NCI-H69 (cell line): ENCODE results near the gene IFNA13.
A peak's percentile ranks its signal among the peaks of the same experiment; 100 is the strongest.
"Not testable (repeated sequence)": the region's sequence is repeated elsewhere in the genome, so short reads cannot be mapped to it uniquely, and the experiment has no call there.

Experiments
- DNase-seq: peaks from one replicate; lab custom pipeline; 2025; lab: John Stamatoyannopoulos, UW

The IFNA13 gene

DNA sequence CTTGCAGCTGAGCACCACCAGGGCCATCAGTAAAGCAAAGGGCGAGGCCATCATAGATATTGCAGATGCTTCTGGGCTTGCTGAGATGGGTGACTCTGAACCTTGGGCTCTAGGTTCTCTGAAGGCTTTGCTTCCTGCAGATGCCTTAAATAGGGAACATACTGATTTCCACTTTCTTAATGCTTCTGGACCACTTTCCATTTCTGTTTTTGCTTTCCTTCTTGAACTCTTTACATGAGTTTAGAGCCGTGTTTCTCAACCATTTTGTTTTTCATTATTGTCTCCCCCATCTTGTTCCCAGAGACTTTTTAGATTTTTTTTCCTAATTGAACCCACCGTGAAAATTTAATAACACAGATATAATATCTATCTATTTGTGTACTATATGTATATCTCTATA lies at the start of gene IFNA13:
Gene IFNA13 (minus strand): TSS at position 101 of the 400 bp plus-strand sequence. CDS start 47 bp downstream, at position 54.
- no peak for DNase-seq

DNA sequence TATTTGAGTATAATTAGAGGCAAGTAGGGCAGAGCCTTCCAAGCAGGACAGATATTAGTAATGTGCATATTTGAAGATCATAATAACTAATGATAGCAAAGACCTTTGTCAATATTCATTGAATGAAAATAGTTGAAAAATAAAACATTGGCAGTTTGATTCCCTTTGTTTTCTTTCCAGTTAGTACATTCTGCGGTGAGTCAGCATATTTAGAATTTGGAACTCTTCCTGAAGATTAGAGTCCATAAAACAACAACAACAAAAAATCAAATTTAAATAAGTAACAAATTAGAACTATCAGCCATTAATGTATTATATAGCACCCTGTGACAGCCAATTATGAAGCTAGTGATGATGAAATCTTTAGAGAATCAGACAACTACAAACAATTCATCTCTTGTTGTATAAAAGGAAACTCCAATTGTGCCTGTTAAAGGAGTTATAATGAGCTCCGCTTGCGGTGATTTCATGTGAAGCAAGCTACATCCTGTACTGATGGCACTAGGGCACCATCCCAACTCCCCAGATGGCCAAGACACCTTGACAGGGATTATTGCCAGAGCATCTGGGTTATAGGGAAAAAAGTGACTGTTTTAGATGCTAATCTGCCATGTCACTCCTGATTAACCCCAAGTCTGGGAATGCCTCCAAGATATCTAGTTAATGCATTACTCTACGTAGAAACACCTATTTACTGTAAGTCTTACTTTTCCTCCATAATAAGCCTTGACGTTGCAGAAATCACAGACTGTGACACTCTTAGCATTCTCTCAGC lies 47.8 kb upstream of the IFNA13 start:
- no peak for DNase-seq

DNA sequence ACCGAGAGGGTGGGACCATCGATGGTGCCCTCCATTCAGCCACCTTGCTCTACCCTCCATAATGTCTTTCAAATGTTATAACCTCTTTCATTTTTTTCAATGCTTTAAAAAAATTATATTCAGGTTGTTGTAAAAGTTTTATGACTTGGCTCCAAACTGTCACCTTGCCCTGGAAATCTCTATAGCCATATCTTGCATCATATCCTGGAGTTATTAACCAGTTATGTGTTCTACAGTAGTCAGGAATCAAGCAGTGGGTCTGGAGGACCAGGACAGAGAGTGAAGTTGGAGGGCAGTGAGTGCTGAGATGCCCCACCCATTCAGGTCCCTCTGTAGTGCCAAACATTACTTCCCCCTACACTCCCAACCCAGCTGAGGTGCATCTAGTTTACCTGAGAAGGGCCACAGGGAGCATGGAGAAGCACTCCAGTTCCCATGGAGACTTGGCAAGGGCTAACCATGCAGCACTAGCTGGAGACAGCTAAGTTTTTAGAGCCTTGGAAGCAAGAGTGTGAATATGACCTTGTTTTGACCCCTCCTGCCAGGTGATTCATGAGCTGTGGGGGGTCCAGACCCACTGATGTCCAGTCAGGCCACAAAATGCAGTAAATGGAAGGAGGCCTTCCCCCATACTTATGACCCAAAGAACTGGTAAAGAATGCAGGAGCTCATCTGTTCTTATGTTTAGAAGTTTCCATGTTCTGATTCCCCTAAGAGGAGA lies 46.5 kb upstream of the IFNA13 start:
- DNase-seq, result no peak

DNA sequence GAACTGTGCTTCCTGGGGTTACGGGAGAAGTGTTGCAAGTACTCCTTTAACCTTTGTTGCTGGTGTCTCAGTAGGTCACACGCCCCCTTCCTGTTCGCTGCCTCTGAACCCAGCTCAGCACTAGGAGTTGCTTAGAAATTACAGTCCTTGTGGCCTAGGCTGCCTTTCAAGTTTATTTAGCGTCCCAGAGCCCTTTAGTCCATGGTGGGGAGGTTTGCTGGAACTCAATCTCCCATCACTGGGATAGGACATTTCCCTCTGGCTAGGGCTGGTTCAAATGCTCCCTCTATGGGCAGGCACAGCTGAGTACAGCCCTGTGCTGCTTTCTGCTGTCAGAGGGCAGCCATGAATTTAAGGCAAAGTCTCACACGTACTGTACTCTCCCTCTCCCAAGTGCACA lies 45.8 kb upstream of the IFNA13 start:
- peak; percentile 11 for DNase-seq

DNA sequence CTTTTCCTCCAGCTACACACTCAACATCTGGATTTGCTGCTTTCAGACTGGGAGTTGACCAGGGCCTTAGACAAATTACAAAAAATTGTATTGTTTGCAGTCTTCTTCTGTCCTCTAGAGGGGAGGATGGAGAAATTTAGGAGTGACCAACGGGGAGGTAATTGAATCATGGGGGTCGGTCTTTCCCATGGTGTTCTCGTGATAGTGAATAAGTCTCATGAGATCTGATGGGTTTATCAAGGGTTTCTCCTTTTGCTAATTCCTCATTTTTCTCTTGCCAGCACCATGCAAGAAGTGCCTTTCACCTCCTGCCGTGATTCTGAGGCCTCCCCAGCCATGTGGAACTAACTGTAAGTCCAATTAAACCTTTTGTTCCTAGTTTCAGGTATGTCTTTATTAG lies 45.3 kb upstream of the IFNA13 start:
- no peak for DNase-seq

DNA sequence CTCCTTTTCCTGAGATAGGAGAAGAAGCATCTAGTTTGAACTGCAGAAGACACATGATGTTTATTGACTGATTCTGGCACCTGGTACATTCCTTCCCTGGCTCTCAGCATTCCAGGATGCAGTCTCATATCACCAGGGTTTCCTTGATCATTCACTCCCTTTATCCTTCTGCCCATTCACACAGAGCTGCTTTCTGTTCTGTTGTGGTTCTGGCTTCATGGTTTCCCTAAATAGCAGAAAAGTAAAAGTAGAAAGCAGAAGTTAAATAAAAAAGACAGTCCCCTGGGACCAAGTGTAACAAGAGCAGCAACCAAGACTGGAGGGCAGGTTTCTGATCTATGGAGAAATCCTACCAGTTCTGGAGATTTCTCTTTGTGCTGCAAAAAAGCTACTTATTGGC lies 44.2 kb upstream of the IFNA13 start:
- no peak for DNase-seq

DNA sequence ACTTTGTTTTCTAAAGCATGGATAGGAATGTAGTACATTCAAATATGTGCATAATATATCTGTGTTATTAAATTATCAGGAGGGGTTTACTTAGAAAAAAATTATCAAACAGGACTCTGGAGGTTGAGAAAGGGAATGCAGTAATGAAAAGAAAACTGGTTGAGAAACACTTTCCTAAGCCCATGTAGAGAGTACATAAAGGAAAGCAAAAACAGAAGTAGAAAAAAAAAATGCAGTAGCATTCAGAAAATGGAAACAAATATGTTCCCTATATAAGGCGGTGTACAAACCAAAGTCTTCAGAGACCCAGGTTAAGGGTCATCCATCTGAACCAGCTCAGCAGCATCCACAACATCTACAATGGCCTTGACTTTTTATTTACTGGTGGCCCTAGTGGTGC lies 41.0 kb upstream of the IFNA13 start, which contains the start of gene IFNA8:
Gene IFNA8 (plus strand): TSS at position 301 of the 400 bp plus-strand sequence. CDS start 60 bp downstream, at position 361.
- no peak for DNase-seq

DNA sequence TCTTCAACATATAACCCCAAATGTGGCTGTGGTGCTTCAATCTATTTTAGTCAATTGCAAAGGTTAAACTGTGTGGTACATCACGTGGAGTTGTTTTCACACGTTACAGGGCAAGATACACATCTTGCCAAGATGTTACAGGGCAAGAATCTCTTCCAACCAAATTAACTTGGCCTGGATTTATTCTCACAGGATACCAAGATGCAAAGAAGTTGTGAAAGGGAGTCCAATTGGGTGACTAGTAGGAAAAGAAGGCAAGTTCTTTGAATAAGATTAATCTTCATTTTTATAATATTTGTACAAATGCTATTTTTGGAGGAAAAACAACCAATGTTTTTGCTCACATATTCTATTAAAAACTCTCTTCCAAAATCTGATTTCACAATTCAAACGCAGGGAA lies 36.3 kb upstream of the IFNA13 start:
- DNase-seq, result no peak

DNA sequence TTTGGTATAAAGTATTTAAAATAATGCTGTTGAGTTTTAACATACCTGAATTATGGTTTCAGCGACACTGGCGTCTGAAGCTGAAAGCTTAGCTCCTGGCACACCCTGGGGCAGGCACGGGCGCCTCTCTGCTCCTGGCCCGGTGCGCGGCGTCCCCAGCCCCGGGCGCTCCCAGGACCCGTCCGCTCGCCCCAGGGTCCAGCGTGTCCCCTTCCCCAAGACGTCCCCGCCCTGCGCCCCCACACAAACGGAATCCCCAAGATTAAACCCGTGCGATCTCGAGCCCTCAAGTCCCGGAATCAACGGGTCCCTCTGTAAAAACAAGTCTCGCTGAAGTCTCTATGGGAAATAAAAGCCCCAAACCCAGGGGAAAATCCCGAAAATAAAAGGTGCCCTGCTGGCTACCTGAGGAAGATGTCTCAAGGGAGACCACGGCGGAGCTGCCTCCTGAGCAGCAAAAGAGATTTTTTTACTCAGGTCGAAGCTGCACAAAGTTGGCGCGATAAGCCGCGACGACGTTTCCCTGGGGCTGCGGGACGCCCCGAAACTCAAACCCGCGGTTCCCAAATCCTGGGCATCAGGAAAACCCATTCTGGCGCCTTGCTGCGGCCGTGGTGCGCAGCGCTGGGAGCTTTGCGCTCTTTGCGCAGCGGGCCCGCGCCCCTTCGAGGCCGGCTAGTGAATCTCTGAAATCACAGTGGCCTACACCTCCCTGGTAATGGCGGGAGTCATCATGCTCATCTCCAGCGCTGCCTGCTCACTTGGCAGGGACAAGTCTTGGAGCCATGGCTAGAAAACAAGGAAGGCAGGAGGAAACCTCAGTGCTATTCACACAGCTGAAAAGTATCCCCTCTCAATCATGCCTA lies 34.8 kb upstream of the IFNA13 start:
- no peak for DNase-seq

DNA sequence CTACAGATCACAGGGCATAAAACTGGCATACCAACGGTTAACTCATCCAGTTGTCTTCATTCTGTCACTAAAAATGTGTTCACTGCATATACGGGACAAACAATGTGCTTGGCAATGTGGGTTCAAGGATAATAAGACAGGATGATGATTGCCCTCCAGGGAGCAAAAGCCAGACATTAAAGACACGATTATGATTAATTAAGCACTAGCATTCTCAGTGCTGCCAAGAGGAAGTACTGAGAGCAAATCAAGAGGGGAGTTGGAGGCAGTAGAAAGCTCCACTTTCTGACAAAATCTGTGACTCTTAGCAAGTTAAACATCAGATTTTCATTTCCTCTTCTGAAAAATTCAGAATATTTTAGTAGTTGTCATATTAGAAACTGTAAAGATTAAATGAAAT lies 32.1 kb upstream of the IFNA13 start:
- peak; percentile 48 for DNase-seq

DNA sequence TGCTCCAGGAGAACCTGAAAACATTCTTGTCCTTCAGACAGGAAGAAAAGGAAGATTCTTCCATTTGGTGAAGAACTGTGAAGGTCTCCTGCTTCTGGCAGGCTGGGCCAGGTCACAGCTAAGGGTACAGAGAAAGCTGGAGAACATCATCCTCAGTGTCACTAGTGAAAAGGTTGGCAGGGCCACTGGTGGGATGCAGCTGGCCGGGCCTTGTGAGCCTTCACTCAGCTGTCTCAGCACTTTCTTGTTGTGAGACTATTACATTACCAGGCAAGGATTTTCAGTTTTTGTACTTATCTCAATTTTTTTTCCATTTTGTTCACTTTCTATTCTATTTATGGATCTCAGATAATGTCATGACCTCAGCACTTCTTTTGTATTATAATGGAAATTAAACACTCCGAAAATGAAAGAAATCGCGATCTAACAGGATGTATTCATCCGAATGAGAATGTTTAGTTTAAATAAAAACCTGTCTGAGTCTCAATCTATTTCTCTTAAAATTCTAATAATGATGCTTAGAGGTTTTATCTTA lies 31.2 kb upstream of the IFNA13 start:
- no peak for DNase-seq

DNA sequence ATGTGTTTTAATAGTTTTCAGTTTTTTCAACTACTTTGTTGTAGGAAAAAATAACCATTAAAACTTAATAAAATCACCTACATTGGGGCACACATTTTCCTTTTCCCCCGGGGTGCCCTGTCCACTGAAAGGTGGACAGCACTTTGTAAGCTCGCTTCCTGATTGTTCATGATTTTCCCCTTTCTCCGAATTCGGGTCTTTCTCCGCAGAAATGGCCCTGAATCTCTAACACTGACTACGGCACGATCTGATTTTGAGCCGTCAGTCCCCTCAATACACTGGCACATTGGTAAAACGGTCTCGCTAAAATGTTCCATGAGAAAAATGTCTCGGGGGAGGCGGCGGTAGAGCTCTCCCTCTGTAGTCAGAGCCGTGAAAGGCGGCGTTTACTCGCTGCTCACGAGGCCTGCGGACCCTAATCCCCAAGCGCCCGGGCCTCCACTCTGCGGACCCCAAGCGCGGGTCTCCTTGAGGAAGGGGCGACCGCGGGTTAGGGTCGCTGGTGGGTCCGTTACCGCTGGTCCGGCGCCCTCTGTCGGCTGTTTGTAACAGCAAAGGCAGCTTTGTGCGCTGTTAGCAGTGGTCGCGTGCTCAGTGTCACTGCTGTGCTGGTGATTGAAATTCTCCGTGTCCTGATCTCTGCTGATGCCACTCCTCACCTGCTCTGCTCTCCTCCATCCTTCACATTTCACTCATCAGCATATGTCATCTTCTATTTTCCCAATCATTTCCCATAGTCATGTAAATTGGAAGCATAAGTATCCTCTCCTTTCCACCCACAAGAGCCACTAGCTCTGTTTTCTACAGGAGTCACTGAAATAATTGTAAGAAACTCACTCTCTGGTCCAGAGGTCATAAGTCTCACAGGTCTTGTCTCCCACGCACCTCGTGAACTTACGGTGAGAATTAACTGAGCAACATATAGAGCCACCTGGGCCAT lies 28.2 kb upstream of the IFNA13 start:
- peak; percentile 68 for DNase-seq

DNA sequence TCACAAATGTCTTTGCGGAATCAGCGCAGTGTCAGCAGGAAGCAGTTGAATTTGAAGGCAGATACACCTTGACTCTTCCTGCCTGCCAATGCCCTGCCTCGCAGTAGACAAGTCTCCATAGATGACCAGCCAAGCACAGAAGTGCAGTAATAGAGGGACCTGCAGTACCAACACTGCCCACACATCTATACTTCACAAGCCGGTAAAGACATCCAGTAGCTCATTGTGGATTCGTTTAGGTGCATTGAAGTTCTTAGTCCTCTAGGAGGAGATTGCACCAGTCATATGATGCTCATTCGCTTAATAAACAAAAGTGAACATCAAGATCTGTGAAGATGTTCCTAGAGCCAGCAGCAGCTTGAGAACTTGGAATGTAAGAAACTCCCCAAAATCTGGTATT lies 24.4 kb upstream of the IFNA13 start:
- peak; percentile 41 for DNase-seq

DNA sequence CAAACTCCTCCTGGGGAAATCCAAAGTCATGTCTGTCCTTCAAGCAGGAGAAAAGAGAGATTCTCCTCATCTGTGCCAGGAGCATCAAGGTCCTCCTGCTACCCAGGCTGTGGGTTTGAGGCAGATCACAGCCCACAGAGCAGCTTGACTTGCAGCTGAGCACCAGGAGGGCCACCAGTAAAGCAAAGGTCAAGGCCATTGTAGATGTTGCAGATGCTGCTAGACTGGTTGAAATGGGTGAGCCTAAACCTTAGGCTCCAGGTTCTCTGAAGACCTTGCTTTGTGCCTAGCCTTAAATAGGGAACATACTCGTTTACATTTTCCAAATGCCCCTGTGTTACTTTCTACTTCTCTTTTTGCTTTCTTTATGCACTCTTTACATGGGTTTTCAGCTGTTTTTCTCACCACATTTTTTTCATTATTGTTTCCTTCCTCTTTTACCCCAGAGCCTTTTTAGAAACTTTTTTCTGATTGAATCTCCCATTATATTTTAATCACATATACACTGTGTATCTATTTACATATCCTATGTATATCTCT lies 17.3 kb upstream of the IFNA13 start, which contains the start of gene IFNA2:
Gene IFNA2 (minus strand): TSS at position 268 of the 540 bp plus-strand sequence. CDS start 69 bp downstream, at position 199.
- no peak for DNase-seq

DNA sequence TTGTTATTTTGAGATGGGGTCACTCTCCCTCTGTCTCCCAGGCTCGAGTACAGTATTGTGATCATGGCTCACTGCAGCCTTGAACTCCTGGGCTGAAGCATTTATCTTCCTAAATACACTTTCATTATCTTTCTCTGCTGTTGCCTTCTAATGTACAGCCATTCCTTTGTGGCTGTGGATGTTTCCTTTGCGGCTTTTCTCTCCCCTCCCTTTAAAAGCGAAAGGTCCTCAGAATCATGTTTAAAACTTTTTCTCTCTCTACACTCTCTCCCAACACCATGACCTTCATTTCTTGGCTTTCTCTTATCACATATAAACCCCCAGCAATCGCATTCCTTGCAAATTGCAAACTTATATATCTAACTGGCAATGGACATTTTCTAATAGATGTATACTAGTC lies 15.8 kb upstream of the IFNA13 start:
- no peak for DNase-seq

DNA sequence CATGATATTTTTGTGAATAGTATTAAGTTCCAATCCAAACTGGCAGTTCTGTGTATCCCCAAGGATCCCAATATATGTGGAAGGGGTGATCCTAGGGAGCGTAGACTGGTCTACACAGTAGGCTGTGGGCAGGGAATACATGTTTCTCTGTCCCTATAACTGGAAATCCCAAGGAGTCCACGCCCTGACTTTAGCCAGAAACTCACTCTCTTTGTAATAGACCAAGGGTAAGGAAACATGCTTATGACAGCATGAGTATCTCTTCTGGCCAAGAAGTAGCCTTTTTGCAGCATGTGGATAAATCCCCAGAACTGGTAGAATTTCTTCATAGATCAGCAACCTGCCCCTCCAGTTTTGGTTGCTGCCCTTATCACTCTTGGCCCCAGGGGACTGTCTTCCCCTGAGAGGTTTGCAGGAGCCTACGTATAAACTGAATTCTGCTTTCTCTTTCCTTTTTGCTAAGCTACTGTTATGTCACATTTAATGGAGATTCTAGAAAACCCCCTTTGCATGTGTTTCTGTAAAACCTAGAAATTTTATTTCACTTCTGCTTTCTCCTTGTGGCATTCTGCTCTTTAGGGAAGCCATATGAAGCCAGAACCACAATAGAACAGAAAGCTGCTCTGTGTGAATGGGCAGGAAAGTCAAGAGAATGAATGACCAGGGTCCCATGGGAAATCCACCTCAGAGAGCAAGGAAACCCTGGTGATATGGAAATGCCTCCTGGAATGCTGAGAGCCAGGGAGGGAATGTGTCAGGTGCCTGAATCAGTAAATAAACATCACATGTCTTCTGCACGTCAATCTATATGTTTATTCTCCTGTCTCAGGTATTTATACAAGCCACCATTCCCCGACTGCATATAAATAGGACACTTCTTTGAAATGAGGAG lies 13.8 kb upstream of the IFNA13 start:
- DNase-seq, result peak; percentile 37

DNA sequence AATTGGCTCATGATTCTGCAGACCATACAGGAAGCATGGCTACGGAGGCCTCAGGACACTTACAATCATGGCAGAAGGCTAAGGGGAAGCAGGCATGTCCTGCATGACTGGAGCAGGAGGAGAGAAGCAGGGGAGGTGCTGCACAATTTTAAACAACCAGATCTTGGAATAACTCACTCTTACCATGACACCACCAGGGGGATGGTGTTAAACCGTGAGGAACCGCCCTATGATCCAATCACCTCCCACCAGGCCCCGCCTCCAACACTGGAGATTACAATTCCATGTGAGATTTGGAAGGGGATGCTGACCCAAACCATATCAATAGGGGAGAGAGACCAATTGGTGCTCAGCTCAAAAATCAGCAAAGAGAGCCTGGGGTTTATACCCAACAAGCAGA lies 3.6 kb upstream of the IFNA13 start:
- not testable (repeated sequence) for DNase-seq

DNA sequence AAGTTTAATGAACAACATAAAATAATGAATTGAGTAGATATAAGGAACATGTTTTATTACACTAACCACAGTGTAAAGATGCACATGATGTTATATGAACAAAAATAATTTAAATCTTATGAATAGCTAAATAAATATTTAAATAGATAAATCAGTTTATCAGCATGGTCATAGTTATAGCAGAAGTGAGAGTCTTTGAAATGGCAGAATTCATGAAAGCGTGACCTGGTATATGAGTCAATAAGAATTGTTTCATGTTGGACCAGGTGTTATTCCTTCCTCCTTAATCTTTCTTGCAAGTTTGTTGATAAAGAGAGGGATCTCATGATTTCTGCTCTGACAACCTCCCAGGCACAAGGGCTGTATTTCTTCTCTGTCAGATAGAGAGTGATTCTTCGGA lies 688 bp downstream of the IFNA13 start:
- DNase-seq, result not testable (repeated sequence)

DNA sequence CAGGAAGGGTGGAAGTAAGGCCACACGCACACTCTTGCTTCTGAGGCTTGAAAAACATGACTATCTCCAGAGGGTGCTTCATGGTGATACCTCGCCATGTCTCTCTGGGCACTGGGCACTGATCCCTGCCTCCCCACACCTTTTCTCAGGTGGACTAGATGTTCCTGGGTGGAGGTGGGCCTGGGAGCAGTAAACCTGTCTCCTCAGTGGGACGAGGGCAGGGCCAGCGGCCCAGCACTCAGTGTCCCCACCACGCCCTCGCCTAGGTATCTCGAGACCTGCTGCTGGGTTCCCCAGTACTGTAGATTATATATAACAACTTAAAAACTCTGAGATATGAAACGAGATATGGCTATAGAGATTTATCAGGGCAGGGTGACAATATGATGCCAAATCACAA lies 5.6 kb downstream of the IFNA13 start:
- DNase-seq, result no peak
